Measurements from ENCODE around the gene ACCSL.

Gene ACCSL

DNA sequence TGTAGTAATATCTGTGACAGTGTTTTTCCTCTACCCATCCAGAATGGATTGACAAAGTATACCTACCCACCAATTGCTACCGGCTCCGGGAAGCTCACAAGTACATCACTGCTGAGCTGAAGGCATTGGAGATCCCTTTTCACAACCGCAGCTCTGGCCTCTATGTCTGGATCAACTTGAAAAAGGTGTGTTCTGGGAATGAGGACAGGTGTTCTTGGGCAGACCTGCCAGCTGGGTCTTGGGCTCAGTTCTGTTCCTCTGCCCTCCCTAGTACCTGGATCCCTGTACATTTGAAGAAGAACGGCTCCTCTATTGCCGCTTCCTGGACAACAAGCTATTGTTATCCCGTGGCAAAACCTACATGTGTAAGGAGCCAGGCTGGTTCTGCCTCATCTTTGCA is 10.5 kb downstream of the ACCSL start:
- no peak for DNase-seq (ENCODE audit: low spot score)

GRCh38 chr11:44065161-44065661 is 17.4 kb downstream of the ACCSL start:
- no peak for DNase-seq (ENCODE audit: low spot score)

- DNase-seq (ENCODE audit: low spot score): peak; percentile 91
Observed at GRCh38 chr11:44065841-44066731, 18.3 kb downstream of the ACCSL start, which contains the start of gene ACCS. TSS of gene ACCS (plus strand) at chr11:44066270. CDS start at chr11:44067628, 1,358 bp downstream.

DNA sequence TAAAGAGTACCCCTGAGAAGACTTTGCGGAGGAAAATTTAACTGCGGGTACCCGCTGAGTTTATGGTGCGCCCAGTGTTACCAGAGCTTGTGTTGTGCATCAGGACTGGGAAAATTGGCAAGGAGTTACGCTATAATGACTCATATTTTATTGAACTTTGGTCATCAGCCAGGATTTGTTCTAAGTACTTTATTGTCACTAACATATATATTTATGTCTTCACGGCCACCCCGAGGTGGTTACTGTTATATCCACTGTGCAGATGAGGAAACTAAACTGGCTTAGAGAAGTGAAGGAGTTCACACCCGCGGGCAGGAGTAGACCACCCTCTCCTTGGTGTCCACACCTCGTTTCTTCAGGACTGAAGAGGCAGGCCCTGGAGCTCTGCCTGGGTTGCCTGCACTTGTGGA is 19.0 kb downstream of the ACCSL start:
- DNase-seq (ENCODE audit: low spot score): no peak

DNA sequence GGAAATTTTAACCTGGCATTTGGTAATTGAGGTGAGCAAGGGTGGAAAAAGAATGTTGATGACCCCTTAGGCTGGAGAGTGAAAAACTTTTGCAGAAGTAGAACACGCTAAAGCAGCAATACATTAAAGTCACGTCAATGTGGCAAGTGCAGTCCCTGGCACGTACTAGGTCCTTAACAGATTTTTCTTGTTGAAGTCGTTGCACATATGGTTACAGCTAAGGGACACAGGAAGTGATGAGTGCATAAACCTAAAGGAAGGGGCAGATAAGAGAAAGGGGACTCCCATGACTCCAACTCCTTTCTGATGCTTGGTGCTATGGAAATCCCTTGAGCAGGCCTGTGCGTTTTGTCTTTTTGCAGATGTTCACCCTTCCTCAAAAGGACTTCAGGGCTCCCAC is 19.5 kb downstream of the ACCSL start:
- no peak for DNase-seq (ENCODE audit: low spot score)

DNA sequence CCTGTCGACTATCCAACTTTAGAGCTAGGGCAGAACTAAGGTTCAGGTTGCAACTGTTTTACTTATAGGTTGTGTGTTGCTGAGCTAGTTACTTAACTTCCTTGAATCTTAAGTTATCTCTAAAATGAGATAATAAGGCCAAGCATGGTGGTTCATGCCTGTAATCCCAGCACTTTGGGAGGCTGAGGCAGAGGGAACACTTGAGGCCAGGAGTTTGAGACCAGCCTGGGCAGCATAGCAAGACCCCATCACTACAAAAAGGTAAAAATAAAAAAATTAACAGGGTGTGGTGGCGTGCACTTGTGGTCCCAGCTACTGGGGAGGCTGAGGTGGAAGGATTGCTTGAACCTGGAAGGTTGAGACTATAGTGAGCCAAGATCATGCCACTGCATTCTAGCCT is 20.4 kb downstream of the ACCSL start:
- DNase-seq (ENCODE audit: low spot score): no peak

- DNase-seq (ENCODE audit: low spot score): no peak
Observed at GRCh38 chr11:44071157-44071556, 23.4 kb downstream of the ACCSL start.

GRCh38 chr11:44072757-44073658 is 25.2 kb downstream of the ACCSL start:
- DNase-seq (ENCODE audit: low spot score): no peak

- DNase-seq (ENCODE audit: low spot score): no peak
Observed at GRCh38 chr11:44078794-44079193, 31.0 kb downstream of the ACCSL start.

DNA sequence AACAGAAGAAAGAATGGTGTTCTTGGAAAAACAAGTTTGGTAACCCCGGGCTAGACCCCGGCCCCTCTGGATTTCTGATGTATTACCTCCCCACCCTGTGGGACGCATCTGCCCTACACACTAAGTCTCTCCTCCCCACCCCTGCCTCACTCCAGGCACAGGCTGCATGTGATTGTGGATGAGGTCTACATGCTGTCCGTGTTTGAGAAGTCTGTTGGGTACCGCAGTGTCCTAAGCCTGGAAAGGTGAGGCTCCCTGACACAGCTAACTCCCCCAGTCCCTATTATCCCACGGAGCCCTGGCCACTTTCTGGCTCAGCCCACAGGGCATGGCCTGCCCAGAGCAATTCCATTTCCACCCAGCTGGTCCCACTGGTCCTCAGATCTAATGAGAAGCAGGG is 31.6 kb downstream of the ACCSL start:
- no peak for DNase-seq (ENCODE audit: low spot score)

- DNase-seq (ENCODE audit: low spot score): no peak
Observed at GRCh38 chr11:44080951-44081350, 33.2 kb downstream of the ACCSL start.

GRCh38 chr11:44082645-44083044 is 34.9 kb downstream of the ACCSL start:
- no peak for DNase-seq (ENCODE audit: low spot score)

DNA sequence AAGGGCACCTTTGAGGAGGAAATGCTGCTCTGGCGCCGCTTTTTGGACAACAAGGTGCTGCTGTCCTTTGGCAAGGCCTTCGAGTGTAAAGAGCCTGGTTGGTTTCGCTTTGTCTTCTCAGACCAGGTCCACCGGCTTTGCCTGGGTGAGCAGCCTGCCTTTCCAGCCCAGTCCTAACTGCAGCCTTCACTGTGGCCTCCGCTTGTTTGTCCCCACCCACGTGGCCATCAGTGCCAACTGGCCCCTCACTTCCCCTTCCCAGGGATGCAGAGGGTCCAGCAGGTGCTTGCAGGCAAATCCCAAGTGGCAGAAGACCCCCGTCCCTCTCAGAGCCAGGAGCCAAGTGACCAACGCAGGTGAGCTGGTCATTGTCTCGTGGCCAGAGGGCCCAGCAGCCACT is 35.7 kb downstream of the ACCSL start:
- no peak for DNase-seq (ENCODE audit: low spot score)

GRCh38 chr11:44083906-44084305 is 36.1 kb downstream of the ACCSL start:
- no peak for DNase-seq (ENCODE audit: low spot score)

DNA sequence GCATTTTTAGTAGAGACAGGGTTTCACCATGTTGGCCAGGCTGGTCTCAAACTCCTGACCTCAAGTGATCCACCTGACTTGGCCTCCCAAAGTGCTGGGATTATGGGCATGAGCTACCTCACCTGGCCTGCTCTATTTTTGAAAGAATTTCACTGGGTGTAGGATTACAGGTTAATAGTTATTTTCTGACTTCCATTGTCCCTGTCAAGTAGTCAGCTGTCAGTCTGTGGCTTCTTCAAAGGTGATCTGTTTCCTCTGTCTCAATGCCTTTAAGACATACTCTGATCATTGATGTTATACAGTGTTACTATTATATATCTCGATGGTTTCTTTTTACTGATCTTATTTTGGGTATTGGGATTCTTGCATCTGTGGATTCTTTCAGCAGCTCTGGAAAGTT is 37.5 kb downstream of the ACCSL start:
- DNase-seq (ENCODE audit: low spot score): no peak

- no peak for DNase-seq (ENCODE audit: low spot score)
Observed at GRCh38 chr11:44088377-44088776, 40.6 kb downstream of the ACCSL start.

GRCh38 chr11:44088871-44089270 is 41.1 kb downstream of the ACCSL start:
- no peak for DNase-seq (ENCODE audit: low spot score)

DNA sequence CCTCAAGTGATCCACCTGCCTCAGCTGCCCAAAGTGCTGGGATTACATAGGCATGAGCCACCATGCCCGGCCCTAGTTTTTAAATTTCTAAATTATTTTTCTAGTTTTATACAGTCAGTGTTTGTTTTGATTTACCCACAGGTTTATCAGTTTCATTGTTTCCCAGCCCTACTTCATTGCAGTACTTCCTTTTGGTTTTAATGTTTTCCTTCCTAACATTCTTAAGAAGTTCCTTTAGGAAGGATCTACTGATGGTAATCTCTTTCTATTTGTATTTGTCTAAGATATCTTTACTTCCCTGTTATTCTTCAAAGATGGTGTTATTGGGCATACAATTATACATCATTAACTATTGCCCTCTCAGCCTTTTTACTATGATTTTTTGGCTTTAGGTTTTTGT is 42.8 kb downstream of the ACCSL start:
- DNase-seq (ENCODE audit: low spot score): no peak

GRCh38 chr11:44094260-44094868 is 46.6 kb downstream of the ACCSL start:
- DNase-seq (ENCODE audit: low spot score): peak; percentile 80

GRCh38 chr11:44095506-44096359 is 48.0 kb downstream of the ACCSL start, which contains the start of gene EXT2:
TSS of gene EXT2 (plus strand) at chr11:44095678. CDS start at chr11:44107713, 12,035 bp downstream.
- DNase-seq (ENCODE audit: low spot score): peak; percentile 87

Data from CD4-positive, alpha-beta T cell treated with Interleukin-6 at 100 ng/mL for 8 hours (primary cell).